Ishikawa (cell line): ENCODE measurements around the gene CLDN9.

Experiments used
- CEBPB ChIP-seq: IDR thresholded peaks from 2 replicates; pipeline ENCODE4 v1.6.1; 2012
- CREB1 ChIP-seq: IDR thresholded peaks from 2 replicates; pipeline ENCODE4 v1.6.1; 2012; ENCODE audit warnings: low read depth
- EGR1 ChIP-seq: IDR thresholded peaks from 2 replicates; pipeline ENCODE4 v1.6.1; 2012
- EP300 ChIP-seq: IDR thresholded peaks from 2 replicates; pipeline ENCODE4 v1.6.1; 2012; ENCODE audit warnings: borderline replicate concordance
- FOXM1 ChIP-seq: IDR thresholded peaks from 2 replicates; pipeline ENCODE4 v1.6.1; 2012; ENCODE audit warnings: low read depth, borderline replicate concordance
- NFIC ChIP-seq: IDR thresholded peaks from 2 replicates; pipeline ENCODE4 v1.6.1; 2012
- RAD21 ChIP-seq: IDR thresholded peaks from 2 replicates; pipeline ENCODE4 v1.6.1; 2012; ENCODE audit warnings: low read depth
- TAF1 ChIP-seq: IDR thresholded peaks from 2 replicates; pipeline ENCODE4 v1.6.1; 2012; ENCODE audit warnings: low read depth, mild to moderate bottlenecking
- TCF12 ChIP-seq: IDR thresholded peaks from 2 replicates; pipeline ENCODE4 v1.6.1; 2012; ENCODE audit warnings: low read depth
- TEAD4 ChIP-seq: IDR thresholded peaks from 2 replicates; pipeline ENCODE4 v1.6.1; 2012
- USF1 ChIP-seq: IDR thresholded peaks from 2 replicates; pipeline ENCODE4 v1.6.1; 2012
- YY1 ChIP-seq: IDR thresholded peaks from 2 replicates; pipeline ENCODE4 v1.6.1; 2012; ENCODE audit warnings: low read depth
- ZBTB7A ChIP-seq: IDR thresholded peaks from 2 replicates; pipeline ENCODE4 v1.6.1; 2012; ENCODE audit warnings: low read depth
- TF ChIP-seq, protein P1 (sequence below): IDR thresholded peaks from 2 replicates; pipeline ENCODE4 v1.6.1; 2012; ENCODE audit warnings: low read depth, mild to moderate bottlenecking
- TF ChIP-seq, protein P2 (sequence below): IDR thresholded peaks from 2 replicates; pipeline ENCODE4 v1.6.1; 2012

CLDN9 gene

DNA sequence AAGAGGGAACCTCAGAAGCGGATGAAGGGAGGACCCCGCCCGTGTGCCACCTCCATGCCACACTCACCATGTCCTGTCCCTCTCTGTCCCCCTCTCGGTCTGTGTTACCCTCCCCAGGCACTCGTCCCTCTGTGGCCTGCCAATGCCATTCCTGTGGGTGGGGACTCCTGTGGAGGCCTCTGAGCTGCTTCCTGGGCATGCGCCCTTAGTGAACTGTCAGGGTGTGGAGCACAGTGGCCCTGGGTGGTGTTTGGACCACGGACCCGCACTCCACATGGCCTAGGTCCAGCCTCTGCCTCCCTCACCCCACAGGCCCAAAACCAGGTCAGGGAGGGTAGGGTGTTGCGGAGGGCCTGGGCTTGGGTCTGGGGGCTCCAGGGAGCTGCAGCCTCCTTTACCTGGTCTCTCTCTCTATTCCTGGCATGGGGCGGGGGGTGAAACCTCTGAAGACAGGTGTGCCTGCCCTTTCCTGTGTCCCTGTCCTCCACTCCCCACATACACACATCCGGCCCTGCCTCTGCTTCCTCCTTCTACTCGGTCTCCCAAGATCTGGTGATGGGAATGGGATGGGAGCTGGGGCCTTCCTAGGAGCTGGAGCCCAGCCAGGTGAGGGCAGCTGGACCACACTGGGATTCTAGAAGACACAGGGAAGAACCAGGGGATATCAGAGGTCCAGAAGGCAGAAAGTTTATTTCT, 21.0 kb upstream of the CLDN9 start:
- no peak for TF ChIP-seq NFIC
- TF ChIP-seq, protein P1, sequence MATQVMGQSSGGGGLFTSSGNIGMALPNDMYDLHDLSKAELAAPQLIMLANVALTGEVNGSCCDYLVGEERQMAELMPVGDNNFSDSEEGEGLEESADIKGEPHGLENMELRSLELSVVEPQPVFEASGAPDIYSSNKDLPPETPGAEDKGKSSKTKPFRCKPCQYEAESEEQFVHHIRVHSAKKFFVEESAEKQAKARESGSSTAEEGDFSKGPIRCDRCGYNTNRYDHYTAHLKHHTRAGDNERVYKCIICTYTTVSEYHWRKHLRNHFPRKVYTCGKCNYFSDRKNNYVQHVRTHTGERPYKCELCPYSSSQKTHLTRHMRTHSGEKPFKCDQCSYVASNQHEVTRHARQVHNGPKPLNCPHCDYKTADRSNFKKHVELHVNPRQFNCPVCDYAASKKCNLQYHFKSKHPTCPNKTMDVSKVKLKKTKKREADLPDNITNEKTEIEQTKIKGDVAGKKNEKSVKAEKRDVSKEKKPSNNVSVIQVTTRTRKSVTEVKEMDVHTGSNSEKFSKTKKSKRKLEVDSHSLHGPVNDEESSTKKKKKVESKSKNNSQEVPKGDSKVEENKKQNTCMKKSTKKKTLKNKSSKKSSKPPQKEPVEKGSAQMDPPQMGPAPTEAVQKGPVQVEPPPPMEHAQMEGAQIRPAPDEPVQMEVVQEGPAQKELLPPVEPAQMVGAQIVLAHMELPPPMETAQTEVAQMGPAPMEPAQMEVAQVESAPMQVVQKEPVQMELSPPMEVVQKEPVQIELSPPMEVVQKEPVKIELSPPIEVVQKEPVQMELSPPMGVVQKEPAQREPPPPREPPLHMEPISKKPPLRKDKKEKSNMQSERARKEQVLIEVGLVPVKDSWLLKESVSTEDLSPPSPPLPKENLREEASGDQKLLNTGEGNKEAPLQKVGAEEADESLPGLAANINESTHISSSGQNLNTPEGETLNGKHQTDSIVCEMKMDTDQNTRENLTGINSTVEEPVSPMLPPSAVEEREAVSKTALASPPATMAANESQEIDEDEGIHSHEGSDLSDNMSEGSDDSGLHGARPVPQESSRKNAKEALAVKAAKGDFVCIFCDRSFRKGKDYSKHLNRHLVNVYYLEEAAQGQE = no peak

- TF ChIP-seq TCF12 (no peak), NFIC (no peak), EGR1 (no peak), FOXM1 (no peak), ZBTB7A (no peak), TEAD4 (no peak), EP300 (no peak), USF1 (no peak), RAD21 (no peak)
- TF ChIP-seq, protein P1 = no peak
- TF ChIP-seq, protein P2, sequence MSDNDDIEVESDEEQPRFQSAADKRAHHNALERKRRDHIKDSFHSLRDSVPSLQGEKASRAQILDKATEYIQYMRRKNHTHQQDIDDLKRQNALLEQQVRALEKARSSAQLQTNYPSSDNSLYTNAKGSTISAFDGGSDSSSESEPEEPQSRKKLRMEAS = no peak
Measured at GRCh38 chr16:2992383-2993081, 20.2 kb upstream of the CLDN9 start.

DNA sequence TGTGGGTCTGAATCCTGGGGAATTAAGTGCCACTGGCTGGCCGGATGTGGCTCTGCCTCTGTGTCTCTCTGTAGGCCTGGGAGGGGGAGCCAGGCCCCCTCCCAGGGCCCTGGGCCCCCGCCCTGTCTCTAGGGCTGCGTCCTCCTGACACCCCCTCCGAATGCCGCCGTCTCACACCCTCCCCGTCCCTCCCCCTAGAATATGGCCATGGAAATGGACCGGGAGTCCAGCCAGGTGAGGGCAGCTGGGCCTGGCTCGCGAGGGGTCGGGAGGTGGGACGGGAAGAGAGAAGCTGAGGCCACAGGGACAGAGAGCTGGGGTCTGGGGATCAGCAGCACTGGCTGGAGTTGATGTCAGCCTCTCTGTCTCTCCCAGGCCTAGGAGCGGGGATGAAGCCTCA, 16.4 kb upstream of the CLDN9 start:
- TF ChIP-seq, protein P1 = no peak
- TF ChIP-seq NFIC = no peak
- no peak for TF ChIP-seq TCF12
- no peak for TF ChIP-seq TEAD4
- no peak for TF ChIP-seq USF1
- TF ChIP-seq EP300 = no peak
- TF ChIP-seq EGR1 = no peak
- no peak for TF ChIP-seq TAF1
- no peak for TF ChIP-seq ZBTB7A
- no peak for TF ChIP-seq CREB1

GRCh38 chr16:2999929-3000328, 12.8 kb upstream of the CLDN9 start:
- no peak for TF ChIP-seq YY1
- TF ChIP-seq NFIC = no peak
- TF ChIP-seq ZBTB7A = no peak
- no peak for TF ChIP-seq TAF1
- no peak for TF ChIP-seq RAD21
- no peak for TF ChIP-seq CEBPB
- no peak for TF ChIP-seq EP300
- TF ChIP-seq CREB1 = no peak
- TF ChIP-seq USF1 = no peak
- no peak for TF ChIP-seq TCF12
- TF ChIP-seq, protein P1 = no peak
- TF ChIP-seq, protein P2 = no peak
- no peak for TF ChIP-seq EGR1
- no peak for TF ChIP-seq FOXM1
- no peak for TF ChIP-seq TEAD4
